GM19238 (cell line): ENCODE results near the gene GPR148.

Source experiments
- DNase-seq: peaks from one replicate; pipeline ENCODE4 v3.0.0; 2011; ENCODE audit warnings: low spot score; ENCODE audit not compliant: insufficient read length

The GPR148 gene

DNA sequence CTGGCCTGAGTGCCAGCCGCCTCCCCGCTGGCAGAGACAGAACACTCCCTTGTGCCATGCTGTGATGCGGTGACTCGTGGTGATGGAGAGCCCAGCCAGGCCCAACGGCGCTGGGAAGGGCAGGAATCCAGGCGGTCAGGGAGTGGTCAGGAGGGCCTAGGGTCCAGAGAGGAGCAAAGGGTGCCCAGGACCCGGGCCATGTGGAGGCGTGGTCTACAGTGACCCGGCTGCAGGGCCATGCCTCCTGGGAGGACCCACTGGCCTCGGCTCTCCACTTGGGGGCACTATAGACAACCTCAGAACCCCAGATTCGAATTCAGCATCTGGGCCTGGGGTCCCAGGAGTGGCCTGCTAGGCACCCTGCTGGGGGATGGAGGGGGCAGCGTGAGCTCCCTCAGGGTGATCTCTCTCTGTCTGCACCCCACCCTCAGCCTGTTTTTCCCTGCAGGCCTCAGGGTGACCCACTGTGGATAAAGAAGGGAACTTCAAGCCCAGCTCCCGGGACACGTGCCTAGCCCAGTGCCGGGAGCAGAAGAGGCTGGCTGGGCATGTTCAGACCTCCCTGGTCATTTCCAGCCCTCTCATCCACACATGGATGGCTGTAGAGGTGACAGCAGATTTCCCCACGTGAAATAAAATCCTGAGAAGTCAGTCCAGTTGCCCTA lies 39.5 kb downstream of the GPR148 start:
- no peak for DNase-seq

DNA sequence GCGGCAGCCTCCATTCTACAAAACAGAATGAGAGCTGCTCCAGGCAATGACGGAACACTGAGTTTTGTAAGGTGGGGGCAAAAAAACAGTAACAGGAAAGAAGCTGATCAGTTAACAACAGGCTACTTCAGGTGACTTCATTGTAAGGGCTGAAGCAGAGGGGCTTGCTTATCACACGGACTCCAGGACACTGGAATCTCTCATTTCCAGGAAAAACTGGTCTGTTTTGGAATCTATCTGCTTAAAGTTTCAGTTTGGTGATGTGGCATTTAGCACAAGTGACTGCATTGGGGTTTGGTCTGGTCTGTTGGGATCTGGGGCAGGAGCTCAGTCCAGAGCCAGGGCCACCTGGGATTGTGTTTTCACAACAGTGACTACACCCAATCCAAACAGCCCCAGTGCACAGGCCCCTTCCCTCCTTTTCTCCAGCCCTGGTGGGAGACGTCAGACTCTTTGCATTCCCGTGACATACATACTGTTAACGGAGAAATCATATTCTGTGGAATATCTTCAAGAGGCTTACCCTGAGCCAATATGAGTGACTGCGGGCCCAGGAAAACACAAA lies 40.6 kb downstream of the GPR148 start:
- DNase-seq: no peak

GRCh38 chr2:130776550-130776949 lies 47.7 kb downstream of the GPR148 start:
- no peak for DNase-seq

GRCh38 chr2:130778781-130779180 lies 49.9 kb downstream of the GPR148 start:
- no peak for DNase-seq
